Measurements from ENCODE around the gene CCL17. TPM values are rescaled to one million over a fixed set of nuclear protein-coding genes. Genes with fewer than 3 reads are reported as not detected.

CCL17 gene
- total and polyA plus RNA-seq, 10 of the 15 experiments (the other 5 are each of a cell fraction or from before 2014, with no cell fraction given) = 1.2 to 84.9 (median 34.2) TPM

GRCh38 chr16:57423152-57423551, 18.6 kb downstream of the CCL17 start:
- no peak for FAIRE-seq
- ChIA-PET SMC1A (ENCODE audit: uncharacterized antibody, unreplicated experiment) (interaction anchor here (1.5 to 2.4 kb wide), 3 partner anchors 97 to 125 kb away, joined by 4 to 16 read pairs (median 11); no protein-coding TSS in a partner anchor), POLR2A (interaction anchor here (0.5 kb wide), 1 partner anchor 572 kb away, joined by 5 read pairs; no protein-coding TSS in a partner anchor), RAD21 (ENCODE audit: unreplicated experiment) (interaction anchor here (0.9 to 7.5 kb wide), 3 partner anchors 99 to 123 kb away, joined by 3 to 293 read pairs (median 6); no protein-coding TSS in a partner anchor), CTCF (interaction anchor here (0.6 to 14.6 kb wide), 7 partner anchors 15 to 248 kb away, joined by 3 to 632 read pairs (median 4); partner anchors contain the start of genes CIAPIN1, COQ9 and POLR2C)
- DNase-seq (ENCODE audit: low read depth, low spot score) = no peak
- H3K9me3 ChIP-seq (replicated peaks; ENCODE audit: control insufficient read depth, insufficient read depth, low read length) = no peaks in the 10 kb centered on the region
- no TSS peak for BruUV-seq (replicated peaks)
- no peaks in the 10 kb centered on the region for H4K20me1 ChIP-seq (ENCODE audit: control insufficient read depth, insufficient read depth)
- H3K27ac ChIP-seq (ENCODE audit: control insufficient read depth, insufficient read depth) = no peak overlapping the region
- no peak overlapping the region for H3K4me2 ChIP-seq (ENCODE audit: control insufficient read depth, insufficient read depth)
- no peak for TF ChIP-seq RB1 (IDR thresholded peaks at IDR 0.05; ENCODE audit: borderline replicate concordance)
- TF ChIP-seq SIN3A (IDR thresholded peaks at IDR 0.05; ENCODE audit: low read depth, low read length) = no peak
- no peak for TF ChIP-seq NFIC (IDR thresholded peaks at IDR 0.05; ENCODE audit: low read depth, low read length)
- no peak for TF ChIP-seq JUND (IDR thresholded peaks at IDR 0.05; ENCODE audit: low read depth, low read length)
- TF ChIP-seq, protein P1, sequence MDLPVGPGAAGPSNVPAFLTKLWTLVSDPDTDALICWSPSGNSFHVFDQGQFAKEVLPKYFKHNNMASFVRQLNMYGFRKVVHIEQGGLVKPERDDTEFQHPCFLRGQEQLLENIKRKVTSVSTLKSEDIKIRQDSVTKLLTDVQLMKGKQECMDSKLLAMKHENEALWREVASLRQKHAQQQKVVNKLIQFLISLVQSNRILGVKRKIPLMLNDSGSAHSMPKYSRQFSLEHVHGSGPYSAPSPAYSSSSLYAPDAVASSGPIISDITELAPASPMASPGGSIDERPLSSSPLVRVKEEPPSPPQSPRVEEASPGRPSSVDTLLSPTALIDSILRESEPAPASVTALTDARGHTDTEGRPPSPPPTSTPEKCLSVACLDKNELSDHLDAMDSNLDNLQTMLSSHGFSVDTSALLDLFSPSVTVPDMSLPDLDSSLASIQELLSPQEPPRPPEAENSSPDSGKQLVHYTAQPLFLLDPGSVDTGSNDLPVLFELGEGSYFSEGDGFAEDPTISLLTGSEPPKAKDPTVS (IDR thresholded peaks at IDR 0.05; ENCODE audit: low read depth, low read length) = no peak
- TF ChIP-seq RBBP5 (conservative IDR thresholded peaks at IDR 0.05) = no peak
- no peak for TF ChIP-seq MYC (IDR thresholded peaks at IDR 0.05; ENCODE audit: insufficient read depth, insufficient read length, insufficient replicate concordance, low read length, severe bottlenecking)
- TF ChIP-seq RAD21 (IDR thresholded peaks at IDR 0.05; ENCODE audit: insufficient read depth, low read depth, low read length) = no peak
- TF ChIP-seq RELA (IDR thresholded peaks at IDR 0.05; ENCODE audit: borderline replicate concordance, partially characterized antibody) = no peak
- TF ChIP-seq GABPA (IDR thresholded peaks at IDR 0.05; ENCODE audit: low read depth) = no peak
- no peak for TF ChIP-seq ZZZ3 (IDR thresholded peaks at IDR 0.05; ENCODE audit: control insufficient read depth, insufficient read length, low read depth)
- TF ChIP-seq CUX1 (IDR thresholded peaks at IDR 0.05; ENCODE audit: insufficient replicate concordance, low read depth, low read length) = no peak
- no peak for TF ChIP-seq EGR1 (IDR thresholded peaks at IDR 0.05; ENCODE audit: borderline replicate concordance in 1 of 2, low read depth in 2 of 2, low read length in 2 of 2)
- TF ChIP-seq ZSCAN29 (IDR thresholded peaks at IDR 0.05) = no peak
- H3K27me3 ChIP-seq (replicated peaks in 1 of 2; ENCODE audit: control insufficient read depth in 2 of 2, insufficient read depth in 2 of 2, low read length in 1 of 2) = no peaks in the 10 kb centered on the region
- H3K9ac ChIP-seq (ENCODE audit: control insufficient read depth, insufficient read depth, low read length) = no peak overlapping the region
- no peak overlapping the region for H3K4me3 ChIP-seq
- in situ Hi-C loops (cut with MboI) = no loop called here
- H3K79me2 ChIP-seq (ENCODE audit: control insufficient read depth, insufficient read depth, low read length) = no peaks in the 10 kb centered on the region
- WGBS (ENCODE audit: insufficient coverage, insufficient replicate concordance, low lambda C conversion rate, missing lambda C conversion rate) = 50% methylated on average over 2 of the region's 2 CpGs
- intact Hi-C loops (cut with micrococcal nuclease; ENCODE audit: unreplicated experiment) = loop anchor here (2.0 kb wide), 1 partner anchor 88 kb away; no protein-coding TSS in a partner anchor
- H2AFZ ChIP-seq (ENCODE audit: control insufficient read depth, low read depth, low read length) = no peak overlapping the region
- H3K36me3 ChIP-seq (ENCODE audit: control insufficient read depth in 2 of 2, insufficient read depth in 2 of 2, low read length in 1 of 2) = no peaks in the 10 kb centered on the region
- H3K4me1 ChIP-seq (ENCODE audit: control insufficient read depth, insufficient read depth, low read length) = no peaks in the 10 kb centered on the region
- ATAC-seq = no peak
